Endothelial cell (in vitro differentiated cells): ENCODE results near the gene WFS1. TPM values are rescaled to one million over a fixed set of nuclear protein-coding genes. Genes with fewer than 3 reads are reported as not detected.

Experiments
- DNase-seq: peaks from one replicate; pipeline ENCODE4 v3.0.0; 2021; ENCODE audit warnings: low spot score
- H3K27ac Mint-ChIP-seq: one replicate; pipeline ENCODE4 v1.8.0; 2021; ENCODE audit warnings: mixed read lengths, inconsistent platforms; ENCODE audit not compliant: unreplicated experiment
- H3K27me3 Mint-ChIP-seq: one replicate; pipeline ENCODE4 v1.8.0; 2021; ENCODE audit warnings: mild to moderate bottlenecking, moderate library complexity, mixed read lengths, inconsistent platforms; ENCODE audit not compliant: unreplicated experiment
- H3K36me3 Mint-ChIP-seq: one replicate; pipeline ENCODE4 v1.8.0; 2021; ENCODE audit warnings: mild to moderate bottlenecking, low read depth, mixed read lengths, inconsistent platforms; ENCODE audit not compliant: unreplicated experiment
- H3K4me1 Mint-ChIP-seq: one replicate; pipeline ENCODE4 v1.8.0; 2021; ENCODE audit warnings: mild to moderate bottlenecking, mixed read lengths, inconsistent platforms; ENCODE audit not compliant: unreplicated experiment
- H3K4me3 Mint-ChIP-seq: one replicate; pipeline ENCODE4 v1.8.0; 2021; ENCODE audit warnings: mild to moderate bottlenecking, mixed read lengths, inconsistent platforms; ENCODE audit not compliant: unreplicated experiment
- H3K9me3 Mint-ChIP-seq: one replicate; pipeline ENCODE4 v1.8.0; 2021; ENCODE audit warnings: mixed read lengths, inconsistent platforms; ENCODE audit not compliant: unreplicated experiment
- total RNA-seq: library from RNA; stranded (reverse); fragmentation: NEBNext Ultra II Directional; extraction: Animal tissue kit (Norgen Biotek cat#: 25700); gene quantifications from one replicate; pipeline ENCODE4 v1.2.1, GENCODE V29; 2021; ENCODE audit not compliant: unreplicated experiment
- TF ChIP-seq, protein P1 (sequence below): fragments of 200-600 bp; sonication (generic); IDR thresholded peaks from one replicate; pipeline ENCODE4 v1.5.0; 2021; ENCODE audit warnings: antibody characterized with exemption; ENCODE audit not compliant: unreplicated experiment

The WFS1 gene
- total RNA-seq, 1 donor from 2014 or later, result 53.2 TPM

DNA sequence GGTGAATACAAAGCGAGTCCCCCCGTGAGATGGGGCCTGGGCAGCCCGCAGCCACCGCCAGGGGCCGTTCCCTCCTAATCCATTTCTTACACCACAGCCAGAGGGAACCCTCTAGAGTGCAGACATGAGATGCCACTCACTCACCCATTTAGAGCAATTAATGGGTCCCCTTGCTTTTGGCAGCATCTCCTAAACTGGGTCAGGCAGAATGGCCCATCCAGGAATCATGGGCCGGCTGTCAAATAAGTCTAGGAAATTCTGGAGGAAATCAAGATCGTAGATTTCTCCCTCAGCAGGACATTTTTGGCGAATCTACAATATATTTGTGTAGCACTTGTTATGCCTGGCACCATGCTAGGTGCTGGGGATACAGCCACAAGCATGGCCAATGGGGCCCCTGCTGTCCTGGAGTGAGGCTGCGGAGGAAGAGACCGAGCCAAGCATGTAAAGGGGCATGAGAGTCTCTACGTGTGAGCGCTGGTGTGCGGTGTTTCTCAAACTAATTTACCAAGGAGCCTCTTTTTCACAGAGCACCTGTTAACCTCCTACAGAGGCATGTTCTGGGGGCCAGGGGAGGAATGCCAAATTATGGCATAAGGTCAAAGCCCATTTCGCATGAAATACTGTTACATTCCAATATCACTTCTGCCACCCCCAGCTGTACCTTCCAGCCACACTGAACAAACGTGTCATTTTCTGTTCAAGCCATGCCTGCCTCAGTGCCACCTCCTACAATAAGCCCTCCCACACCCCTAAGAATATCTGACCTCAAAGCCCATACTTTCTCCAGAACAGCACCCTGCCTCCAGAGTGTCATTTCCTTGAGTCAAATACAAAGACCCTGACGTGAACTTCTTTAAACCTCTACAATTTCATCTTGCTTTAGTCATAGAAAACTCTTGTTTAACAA is 41.2 kb upstream of the WFS1 start:
- TF ChIP-seq, protein P1, sequence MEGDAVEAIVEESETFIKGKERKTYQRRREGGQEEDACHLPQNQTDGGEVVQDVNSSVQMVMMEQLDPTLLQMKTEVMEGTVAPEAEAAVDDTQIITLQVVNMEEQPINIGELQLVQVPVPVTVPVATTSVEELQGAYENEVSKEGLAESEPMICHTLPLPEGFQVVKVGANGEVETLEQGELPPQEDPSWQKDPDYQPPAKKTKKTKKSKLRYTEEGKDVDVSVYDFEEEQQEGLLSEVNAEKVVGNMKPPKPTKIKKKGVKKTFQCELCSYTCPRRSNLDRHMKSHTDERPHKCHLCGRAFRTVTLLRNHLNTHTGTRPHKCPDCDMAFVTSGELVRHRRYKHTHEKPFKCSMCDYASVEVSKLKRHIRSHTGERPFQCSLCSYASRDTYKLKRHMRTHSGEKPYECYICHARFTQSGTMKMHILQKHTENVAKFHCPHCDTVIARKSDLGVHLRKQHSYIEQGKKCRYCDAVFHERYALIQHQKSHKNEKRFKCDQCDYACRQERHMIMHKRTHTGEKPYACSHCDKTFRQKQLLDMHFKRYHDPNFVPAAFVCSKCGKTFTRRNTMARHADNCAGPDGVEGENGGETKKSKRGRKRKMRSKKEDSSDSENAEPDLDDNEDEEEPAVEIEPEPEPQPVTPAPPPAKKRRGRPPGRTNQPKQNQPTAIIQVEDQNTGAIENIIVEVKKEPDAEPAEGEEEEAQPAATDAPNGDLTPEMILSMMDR, result no peak
- Mint-ChIP-seq H3K27me3 (peaks cover 4% of the 10 kb centered on the region), H3K36me3 (no peaks in the 10 kb centered on the region), H3K4me1 (no peaks in the 10 kb centered on the region), H3K27ac (no peak overlapping the region), H3K4me3 (no peak overlapping the region), H3K9me3 (no peaks in the 10 kb centered on the region)
- no peak for DNase-seq

DNA sequence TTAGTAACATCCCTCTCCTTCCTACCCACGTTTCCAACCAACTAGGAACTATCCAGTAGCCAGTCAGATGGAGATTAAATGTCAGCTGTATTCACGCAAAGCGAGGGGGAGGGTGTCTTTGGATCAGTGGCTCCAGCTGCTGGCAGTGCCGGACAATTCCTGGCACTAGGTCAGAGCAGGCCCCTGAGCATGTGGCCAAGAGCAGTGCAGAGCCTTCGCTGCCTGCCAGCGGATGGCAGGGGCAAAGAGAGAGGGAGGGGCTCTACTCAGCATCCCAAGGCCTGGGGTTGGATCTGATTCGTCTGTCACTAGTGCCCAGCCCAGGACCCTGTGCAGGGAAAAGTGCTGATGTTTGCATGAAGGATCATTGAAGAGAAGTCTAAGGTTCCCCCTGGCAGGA is 40.6 kb upstream of the WFS1 start:
- no peaks in the 10 kb centered on the region for H3K36me3 Mint-ChIP-seq
- H3K4me3 Mint-ChIP-seq, result no peak overlapping the region
- no peaks in the 10 kb centered on the region for H3K9me3 Mint-ChIP-seq
- TF ChIP-seq, protein P1, result no peak
- H3K4me1 Mint-ChIP-seq, result no peaks in the 10 kb centered on the region
- H3K27ac Mint-ChIP-seq, result peak overlapping the region; percentile 39
- DNase-seq, result no peak
- peaks cover 4% of the 10 kb centered on the region for H3K27me3 Mint-ChIP-seq

DNA sequence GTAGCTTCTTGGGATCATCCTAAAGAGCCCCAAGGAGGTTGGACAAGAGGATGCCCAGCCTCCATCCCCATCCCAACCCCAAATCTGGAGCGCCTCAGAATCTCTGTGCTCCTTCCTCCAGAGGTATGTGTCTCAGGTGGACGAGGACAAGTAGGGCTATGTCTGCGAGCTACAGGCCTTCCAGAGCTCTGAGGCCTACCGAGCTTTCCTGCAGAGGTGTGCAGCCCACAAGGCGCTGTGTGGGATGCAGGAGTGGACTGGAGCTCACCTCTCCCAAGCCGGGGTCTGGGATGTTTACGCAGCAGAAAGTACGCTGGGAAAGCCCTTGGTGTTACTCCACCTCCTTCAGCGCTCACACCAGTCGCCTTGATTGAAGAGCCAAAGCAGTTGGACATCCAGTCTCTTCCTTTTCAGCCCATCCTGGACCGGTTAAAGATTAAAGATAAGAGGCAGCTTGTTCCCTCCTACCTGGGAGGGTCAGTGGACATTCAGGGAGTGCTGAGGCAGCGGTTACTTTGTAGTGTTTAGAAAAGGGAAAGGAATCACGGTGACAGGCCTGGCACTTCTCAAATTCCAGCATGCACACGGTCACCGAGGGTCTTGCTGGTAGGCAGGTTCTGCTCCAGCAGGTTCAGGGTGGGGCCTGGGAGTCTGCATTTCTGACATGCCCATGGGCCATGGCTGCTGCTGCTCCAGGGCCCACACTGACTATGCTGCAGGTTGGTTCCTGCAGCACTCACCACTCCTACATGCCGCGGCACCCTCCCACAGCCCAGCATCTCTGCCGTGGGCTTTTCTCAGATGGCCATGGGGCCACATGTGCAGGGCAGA is 39.8 kb upstream of the WFS1 start:
- Mint-ChIP-seq H3K36me3 (no peaks in the 10 kb centered on the region), H3K9me3 (no peaks in the 10 kb centered on the region), H3K4me1 (no peaks in the 10 kb centered on the region), H3K4me3 (no peak overlapping the region), H3K27me3 (peaks cover 4% of the 10 kb centered on the region), H3K27ac (no peak overlapping the region)
- TF ChIP-seq, protein P1, result no peak
- no peak for DNase-seq

DNA sequence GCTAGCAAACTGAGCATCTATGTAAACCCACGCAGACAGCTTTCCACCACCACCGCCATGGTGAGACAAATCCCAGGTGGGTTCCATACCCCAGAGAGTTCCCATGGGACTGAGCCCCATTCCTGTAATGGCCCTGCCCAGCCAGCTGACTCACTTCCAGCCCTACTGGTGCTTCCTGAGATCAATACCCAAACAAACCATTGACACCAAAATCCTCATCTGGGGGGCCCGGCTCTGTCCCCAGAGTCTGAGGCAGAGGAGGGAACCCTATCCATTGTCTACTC is 39.2 kb upstream of the WFS1 start:
- DNase-seq, result no peak
- H3K27ac Mint-ChIP-seq, result no peak overlapping the region
- H3K9me3 Mint-ChIP-seq, result no peaks in the 10 kb centered on the region
- TF ChIP-seq, protein P1, result no peak
- H3K4me3 Mint-ChIP-seq, result no peak overlapping the region
- no peaks in the 10 kb centered on the region for H3K36me3 Mint-ChIP-seq
- no peaks in the 10 kb centered on the region for H3K4me1 Mint-ChIP-seq
- H3K27me3 Mint-ChIP-seq, result peaks cover 5% of the 10 kb centered on the region
